ENCODE measurements around the gene ARHGAP22.

The ARHGAP22 gene

GRCh38 chr10:48412933-48413332 is 191.9 kb downstream of the ARHGAP22 start:
- no peak for DNase-seq

DNA sequence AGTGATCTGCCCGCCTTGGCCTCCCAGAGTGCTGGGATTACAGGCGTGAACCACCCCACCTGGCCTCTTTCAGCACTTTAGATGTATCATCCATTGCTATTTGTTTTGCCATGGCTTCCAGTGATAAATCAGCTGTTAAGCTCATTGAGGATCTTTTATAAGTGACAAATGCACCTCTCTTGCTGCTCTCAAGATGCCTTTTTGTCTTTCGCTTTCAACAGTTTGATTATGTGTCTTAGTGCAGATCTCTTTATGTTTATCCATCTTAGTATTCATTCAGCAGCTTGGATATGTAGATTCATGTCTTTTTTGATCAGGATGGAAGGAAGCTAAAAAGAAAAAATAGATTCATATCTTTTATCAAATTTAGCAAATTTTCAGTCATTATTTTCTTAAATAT is 192.8 kb downstream of the ARHGAP22 start:
- no peak for DNase-seq

DNA sequence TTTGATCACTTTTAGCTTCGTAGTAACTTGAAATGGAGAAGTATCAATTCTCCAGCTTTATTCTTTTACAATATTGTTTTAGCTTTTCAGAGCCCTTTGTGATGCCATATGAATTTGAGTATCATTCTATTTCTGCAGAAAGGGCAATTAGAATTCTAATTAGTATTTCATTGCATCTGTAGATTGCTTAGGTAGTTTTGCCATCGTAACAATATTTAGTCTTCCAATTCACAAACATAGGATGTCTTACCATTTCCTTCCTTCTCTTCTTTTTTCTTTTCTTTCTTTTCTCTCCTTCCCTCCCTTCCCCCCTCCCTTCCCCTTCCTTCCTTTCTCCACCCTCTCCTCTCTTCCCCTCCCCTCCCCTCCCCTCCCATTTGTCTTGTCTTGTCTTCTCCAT is 193.4 kb downstream of the ARHGAP22 start:
- DNase-seq = no peak

GRCh38 chr10:48410503-48410902 is 194.4 kb downstream of the ARHGAP22 start:
- no peak for DNase-seq

DNA sequence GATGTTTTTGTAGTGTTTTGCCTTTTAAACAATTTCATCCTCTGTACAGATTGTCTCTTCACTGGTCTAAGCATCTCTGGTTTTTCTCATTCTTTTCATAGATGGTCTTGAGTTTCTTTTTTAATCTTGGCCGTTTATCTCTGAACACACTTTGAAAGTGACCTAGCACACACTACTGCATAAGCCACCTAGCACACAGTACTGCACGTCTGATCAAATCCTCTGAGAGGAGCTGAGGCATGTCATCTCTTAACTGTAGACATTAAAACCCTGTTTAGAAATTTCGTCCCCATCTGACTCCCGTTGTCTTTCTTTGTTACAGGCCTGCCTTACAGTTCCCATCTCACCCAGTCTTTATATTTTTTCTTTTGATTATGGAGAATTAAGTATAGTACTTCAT is 198.2 kb downstream of the ARHGAP22 start:
- DNase-seq = no peak

DNA sequence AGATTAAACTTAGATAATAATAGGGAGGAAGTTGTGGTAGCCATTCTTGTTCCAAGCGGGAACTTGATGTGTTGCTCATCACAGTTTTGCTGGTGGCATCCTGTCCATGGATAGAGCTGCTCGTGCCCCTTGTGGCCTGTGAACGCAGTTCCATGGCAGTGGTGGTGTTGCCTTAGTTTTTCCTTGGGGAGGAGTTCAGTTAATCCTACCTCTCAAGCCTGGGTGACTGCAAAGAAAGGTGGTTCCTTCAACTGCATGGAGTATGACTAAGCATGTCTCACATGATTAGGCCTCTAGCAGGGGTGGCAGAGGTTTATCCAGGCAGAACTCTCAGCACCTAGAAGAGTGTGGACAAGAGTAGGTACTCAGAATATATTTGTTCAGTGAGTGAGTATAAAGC is 198.7 kb downstream of the ARHGAP22 start:
- DNase-seq = no peak

DNA sequence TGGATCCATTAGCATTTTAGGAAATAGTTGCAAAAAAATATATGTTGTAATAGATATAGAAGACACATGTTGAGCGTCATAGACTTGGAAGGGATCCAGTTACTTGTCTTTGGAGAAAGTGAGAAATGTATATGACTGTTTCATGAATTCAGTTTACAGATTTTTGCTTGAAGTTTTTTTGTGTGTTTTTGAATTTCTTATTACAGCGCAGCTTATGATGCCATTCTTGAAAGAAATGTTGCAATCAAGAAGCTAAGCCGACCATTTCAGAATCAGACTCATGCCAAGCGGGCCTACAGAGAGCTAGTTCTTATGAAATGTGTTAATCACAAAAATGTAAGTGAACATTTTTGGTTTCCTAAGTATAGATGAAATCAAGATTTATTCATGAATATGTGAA is 200.2 kb downstream of the ARHGAP22 start:
- no peak for DNase-seq

DNA sequence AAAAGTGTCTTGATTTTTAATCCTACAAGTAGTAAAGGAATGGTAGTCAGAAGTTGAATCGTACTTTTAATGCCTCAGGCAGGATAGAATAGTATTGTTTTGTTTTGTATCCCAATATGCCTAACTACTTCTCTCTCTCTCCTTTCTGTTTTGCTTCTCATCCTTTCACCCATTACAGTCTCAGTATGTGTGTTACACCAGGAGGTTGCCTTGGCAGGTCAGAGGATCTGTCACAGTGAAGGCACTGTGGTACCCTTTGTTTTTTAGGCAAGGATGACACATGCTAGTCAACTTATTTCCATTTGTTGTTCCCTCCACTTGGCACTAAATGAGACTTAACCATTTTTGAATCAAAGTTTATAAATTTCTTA is 204.0 kb downstream of the ARHGAP22 start:
- no peak for DNase-seq

- DNase-seq = no peak
Observed at GRCh38 chr10:48400129-48400849, 204.6 kb downstream of the ARHGAP22 start.

DNA sequence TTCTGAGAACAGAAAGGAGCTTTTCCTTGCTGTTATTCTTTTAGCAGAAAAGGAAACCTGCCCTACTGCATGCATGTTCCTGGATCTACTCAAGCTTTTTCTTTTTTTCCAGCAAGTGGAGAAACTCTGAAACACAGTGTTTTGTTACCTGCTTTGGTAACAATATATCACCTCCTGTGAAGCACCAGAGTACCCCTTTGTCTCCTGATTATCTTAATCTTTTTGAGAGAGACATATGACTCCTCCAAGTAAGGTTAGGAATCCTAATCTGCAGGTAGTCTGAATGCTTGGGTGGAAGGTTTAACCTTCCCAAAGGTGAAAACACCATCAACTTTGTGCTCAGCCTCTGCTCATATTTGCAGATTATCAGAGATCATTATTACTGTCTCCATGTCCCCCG is 205.3 kb downstream of the ARHGAP22 start:
- no peak for DNase-seq

GRCh38 chr10:48399056-48399541 is 205.8 kb downstream of the ARHGAP22 start:
- DNase-seq = no peak

GRCh38 chr10:48398261-48398660 is 206.6 kb downstream of the ARHGAP22 start:
- no peak for DNase-seq

Measured in KG1 (cell line).